H1 (cell line): ENCODE measurements around the gene OBSCN. TPM values are rescaled to one million over a fixed set of nuclear protein-coding genes. Genes with fewer than 3 reads are reported as not detected.

Source experiments
- GABPA ChIP-seq: IDR thresholded peaks from 2 replicates; pipeline ENCODE4 v1.6.1; 2011; ENCODE audit warnings: mild to moderate bottlenecking, low read length, moderate library complexity, borderline replicate concordance; ENCODE audit not compliant: insufficient read depth
- KDM4A ChIP-seq: IDR thresholded peaks from one replicate; pipeline ENCODE4 v1.7.1; 2012; ENCODE audit warnings: low read depth, mild to moderate bottlenecking, moderate library complexity, low read length, inconsistent platforms; ENCODE audit not compliant: severe bottlenecking
- NRF1 ChIP-seq: IDR thresholded peaks from 2 replicates; pipeline ENCODE4 v1.6.1; 2011; ENCODE audit warnings: mild to moderate bottlenecking, low read depth, low read length, improper control_type of control experiment
- POLR2AphosphoS5 ChIP-seq: IDR thresholded peaks from 2 replicates; pipeline ENCODE4 v1.6.1; 2011; ENCODE audit warnings: low read depth, low read length
- RBBP5 ChIP-seq: IDR thresholded peaks from 2 replicates; pipeline ENCODE4 v1.7.1; 2012; ENCODE audit warnings: low read depth, mild to moderate bottlenecking, inconsistent platforms, low read length, moderate library complexity, borderline replicate concordance
- SIX5 ChIP-seq: IDR thresholded peaks from 2 replicates; pipeline ENCODE4 v1.6.1; 2011; ENCODE audit warnings: mild to moderate bottlenecking, low read depth, low read length
- SP4 ChIP-seq: IDR thresholded peaks from 2 replicates; pipeline ENCODE4 v1.6.1; 2012; ENCODE audit warnings: low read length, inconsistent platforms
- SRF ChIP-seq: IDR thresholded peaks from 2 replicates; pipeline ENCODE4 v1.6.1; 2011; ENCODE audit warnings: mild to moderate bottlenecking, low read depth, low read length, moderate library complexity
- SUZ12 ChIP-seq: fragments of 200-600 bp; sonication (generic); IDR thresholded peaks from 2 replicates; pipeline ENCODE4 v1.6.1; 2012; ENCODE audit warnings: mild to moderate bottlenecking, inconsistent platforms, low read length, moderate library complexity, mixed read lengths
- TAF1 ChIP-seq: IDR thresholded peaks from 2 replicates; pipeline ENCODE4 v1.6.1; 2011; ENCODE audit warnings: mild to moderate bottlenecking, low read depth, low read length
- TAF7 ChIP-seq: optimal IDR thresholded peaks from 2 replicates; pipeline ENCODE3; 2011; ENCODE audit warnings: low read depth, mild to moderate bottlenecking, inconsistent platforms, low read length, moderate library complexity, borderline replicate concordance
- polyA plus RNA-seq, 7 experiments: library from polyadenylated mRNA; depleted of rRNA in 3 of 7; stranded (reverse) in 5 of 7; unstranded in 2 of 7; fragments of >200 nt in 5 of 7; fragments of 200-250 nt in 2 of 7; gene quantifications; 1 replicate in 5 of 7; 2 replicates in 1 of 7; 4 replicates in 1 of 7; pipeline versions ENCODE4 v1.2.1 to v1.2.3, GENCODE V29; 2011 to 2013; ENCODE audit warnings: missing spikeins in 2 of 7, mixed read lengths in 2 of 7
- total RNA-seq: library from RNA; stranded (reverse); fragmentation: NEBNext Ultra II Directional; extraction: Animal tissue kit (Norgen Biotek cat#: 25700); gene quantifications from 2 replicates; pipeline ENCODE4 v1.2.1, GENCODE V29; 2021
- TF ChIP-seq, protein P1 (sequence below), 3 experiments: IDR thresholded peaks; 1 replicate in 2 of 3; 2 replicates in 1 of 3; pipeline versions ENCODE4 v1.5.1 to v1.6.1; 2011; ENCODE audit warnings: low read length in 3 of 3, mild to moderate bottlenecking in 3 of 3, inconsistent platforms in 2 of 3, low read depth in 1 of 3, moderate library complexity in 1 of 3; ENCODE audit not compliant: insufficient read depth in 1 of 3; ENCODE audit errors: control extremely low read depth in 1 of 3
- TF ChIP-seq, protein P2 (sequence below): IDR thresholded peaks from 2 replicates; pipeline ENCODE4 v1.6.1; 2012; ENCODE audit warnings: low read length, inconsistent platforms

The OBSCN gene
- total and polyA plus RNA-seq, 2 of the 8 experiments (the other 6 are each of a cell fraction or from before 2014, with no cell fraction given): 7.5 to 28.4 TPM

DNA sequence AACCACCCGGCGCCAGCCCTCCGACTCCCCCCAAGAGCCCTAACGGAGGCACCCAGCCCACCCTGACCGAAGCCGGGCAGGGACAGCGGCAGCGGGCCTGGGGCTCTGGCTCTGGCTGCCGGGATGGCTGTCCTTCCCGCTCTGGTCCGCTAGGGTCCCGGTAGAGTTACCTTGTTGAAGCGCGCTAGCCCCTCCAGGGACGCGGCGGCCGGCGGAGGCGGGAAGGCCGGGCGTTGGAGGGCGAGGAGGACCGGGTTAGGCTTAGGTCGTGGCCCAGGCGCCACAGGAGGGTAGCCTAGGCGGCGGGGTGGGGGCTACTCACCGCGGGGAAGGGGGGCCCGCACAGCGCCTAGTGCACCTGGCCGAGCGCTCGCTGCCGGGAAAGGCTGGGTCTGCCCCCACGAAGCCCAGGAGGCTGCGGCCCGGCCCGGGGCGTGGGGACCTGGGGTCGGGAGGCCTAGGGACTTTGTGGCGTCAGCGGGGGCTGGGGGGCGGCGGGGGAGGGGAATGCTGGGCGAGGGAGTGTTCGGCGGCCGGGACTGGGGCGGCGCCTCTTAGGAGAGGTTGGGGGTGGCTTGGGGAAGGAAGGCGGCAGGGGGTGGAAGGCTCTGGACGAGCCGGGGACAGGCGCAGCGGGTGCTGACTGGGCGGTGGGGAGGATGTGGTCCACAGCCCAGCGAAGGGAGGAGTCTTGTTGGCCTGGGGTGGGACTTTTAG is 208.5 kb downstream of the OBSCN start, which contains the start of gene TRIM17 (continued):
- TF ChIP-seq SRF (no peak), SP4 (no peak), KDM4A (peak; percentile 41), NRF1 (no peak), GABPA (peak; percentile 78; the same call in 1 of the 2 replicates), POLR2AphosphoS5 (no peak), SUZ12 (no peak; the same call in 1 of the 2 replicates), TAF1 (no peak), RBBP5 (no peak), TAF7 (no peak), SIX5 (no peak)
- TF ChIP-seq, protein P1, sequence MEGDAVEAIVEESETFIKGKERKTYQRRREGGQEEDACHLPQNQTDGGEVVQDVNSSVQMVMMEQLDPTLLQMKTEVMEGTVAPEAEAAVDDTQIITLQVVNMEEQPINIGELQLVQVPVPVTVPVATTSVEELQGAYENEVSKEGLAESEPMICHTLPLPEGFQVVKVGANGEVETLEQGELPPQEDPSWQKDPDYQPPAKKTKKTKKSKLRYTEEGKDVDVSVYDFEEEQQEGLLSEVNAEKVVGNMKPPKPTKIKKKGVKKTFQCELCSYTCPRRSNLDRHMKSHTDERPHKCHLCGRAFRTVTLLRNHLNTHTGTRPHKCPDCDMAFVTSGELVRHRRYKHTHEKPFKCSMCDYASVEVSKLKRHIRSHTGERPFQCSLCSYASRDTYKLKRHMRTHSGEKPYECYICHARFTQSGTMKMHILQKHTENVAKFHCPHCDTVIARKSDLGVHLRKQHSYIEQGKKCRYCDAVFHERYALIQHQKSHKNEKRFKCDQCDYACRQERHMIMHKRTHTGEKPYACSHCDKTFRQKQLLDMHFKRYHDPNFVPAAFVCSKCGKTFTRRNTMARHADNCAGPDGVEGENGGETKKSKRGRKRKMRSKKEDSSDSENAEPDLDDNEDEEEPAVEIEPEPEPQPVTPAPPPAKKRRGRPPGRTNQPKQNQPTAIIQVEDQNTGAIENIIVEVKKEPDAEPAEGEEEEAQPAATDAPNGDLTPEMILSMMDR (IDR thresholded peaks at IDR 0.05; ENCODE audit: control extremely low read depth in 1 of 3, insufficient read depth in 1 of 3, low read depth in 1 of 3, low read length in 3 of 3): peak; percentile 55 to 63 (median 56)
- TF ChIP-seq, protein P2, sequence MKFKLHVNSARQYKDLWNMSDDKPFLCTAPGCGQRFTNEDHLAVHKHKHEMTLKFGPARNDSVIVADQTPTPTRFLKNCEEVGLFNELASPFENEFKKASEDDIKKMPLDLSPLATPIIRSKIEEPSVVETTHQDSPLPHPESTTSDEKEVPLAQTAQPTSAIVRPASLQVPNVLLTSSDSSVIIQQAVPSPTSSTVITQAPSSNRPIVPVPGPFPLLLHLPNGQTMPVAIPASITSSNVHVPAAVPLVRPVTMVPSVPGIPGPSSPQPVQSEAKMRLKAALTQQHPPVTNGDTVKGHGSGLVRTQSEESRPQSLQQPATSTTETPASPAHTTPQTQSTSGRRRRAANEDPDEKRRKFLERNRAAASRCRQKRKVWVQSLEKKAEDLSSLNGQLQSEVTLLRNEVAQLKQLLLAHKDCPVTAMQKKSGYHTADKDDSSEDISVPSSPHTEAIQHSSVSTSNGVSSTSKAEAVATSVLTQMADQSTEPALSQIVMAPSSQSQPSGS: no peak
